ENCODE data around the gene TNS3.

The TNS3 gene

DNA sequence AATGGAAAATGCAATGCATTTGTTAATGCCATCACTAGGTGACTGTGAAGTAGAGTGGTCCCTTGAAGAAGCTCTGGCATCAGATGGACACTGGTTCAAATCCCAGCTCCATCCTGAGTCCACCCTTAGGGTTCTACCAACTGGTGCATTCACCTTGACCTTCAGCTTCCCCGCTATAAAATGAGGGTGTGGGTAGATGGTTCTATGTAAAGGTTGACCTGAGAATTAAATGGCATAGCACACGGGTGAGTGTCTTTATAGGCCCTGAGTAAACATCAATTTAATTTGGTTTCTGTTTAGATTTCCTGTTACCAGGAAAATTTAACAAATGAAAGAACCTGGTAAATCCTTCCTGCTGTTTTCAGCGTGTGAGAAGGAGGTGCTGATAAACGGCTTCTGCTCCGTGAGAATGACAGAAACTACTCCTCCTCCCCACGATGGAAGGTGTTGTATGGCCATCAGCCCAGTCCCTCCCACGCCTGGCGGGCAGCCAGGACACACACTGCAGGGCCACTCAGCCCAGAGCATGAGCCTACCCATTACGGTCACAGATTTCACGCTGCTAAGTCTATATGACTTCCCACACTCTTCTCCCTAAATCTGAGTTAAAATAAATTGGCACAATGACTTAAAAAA lies 210.1 kb downstream of the TNS3 start:
- TF ChIP-seq, protein P1, sequence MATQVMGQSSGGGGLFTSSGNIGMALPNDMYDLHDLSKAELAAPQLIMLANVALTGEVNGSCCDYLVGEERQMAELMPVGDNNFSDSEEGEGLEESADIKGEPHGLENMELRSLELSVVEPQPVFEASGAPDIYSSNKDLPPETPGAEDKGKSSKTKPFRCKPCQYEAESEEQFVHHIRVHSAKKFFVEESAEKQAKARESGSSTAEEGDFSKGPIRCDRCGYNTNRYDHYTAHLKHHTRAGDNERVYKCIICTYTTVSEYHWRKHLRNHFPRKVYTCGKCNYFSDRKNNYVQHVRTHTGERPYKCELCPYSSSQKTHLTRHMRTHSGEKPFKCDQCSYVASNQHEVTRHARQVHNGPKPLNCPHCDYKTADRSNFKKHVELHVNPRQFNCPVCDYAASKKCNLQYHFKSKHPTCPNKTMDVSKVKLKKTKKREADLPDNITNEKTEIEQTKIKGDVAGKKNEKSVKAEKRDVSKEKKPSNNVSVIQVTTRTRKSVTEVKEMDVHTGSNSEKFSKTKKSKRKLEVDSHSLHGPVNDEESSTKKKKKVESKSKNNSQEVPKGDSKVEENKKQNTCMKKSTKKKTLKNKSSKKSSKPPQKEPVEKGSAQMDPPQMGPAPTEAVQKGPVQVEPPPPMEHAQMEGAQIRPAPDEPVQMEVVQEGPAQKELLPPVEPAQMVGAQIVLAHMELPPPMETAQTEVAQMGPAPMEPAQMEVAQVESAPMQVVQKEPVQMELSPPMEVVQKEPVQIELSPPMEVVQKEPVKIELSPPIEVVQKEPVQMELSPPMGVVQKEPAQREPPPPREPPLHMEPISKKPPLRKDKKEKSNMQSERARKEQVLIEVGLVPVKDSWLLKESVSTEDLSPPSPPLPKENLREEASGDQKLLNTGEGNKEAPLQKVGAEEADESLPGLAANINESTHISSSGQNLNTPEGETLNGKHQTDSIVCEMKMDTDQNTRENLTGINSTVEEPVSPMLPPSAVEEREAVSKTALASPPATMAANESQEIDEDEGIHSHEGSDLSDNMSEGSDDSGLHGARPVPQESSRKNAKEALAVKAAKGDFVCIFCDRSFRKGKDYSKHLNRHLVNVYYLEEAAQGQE (IDR thresholded peaks at IDR 0.05; ENCODE audit: insufficient replicate concordance, low read depth), result no peak
- TF ChIP-seq GABPA (IDR thresholded peaks at IDR 0.05; ENCODE audit: low read depth), result no peak
- no peak for TF ChIP-seq POLR2AphosphoS5 (IDR thresholded peaks at IDR 0.05; ENCODE audit: low read depth)
- TF ChIP-seq, protein P2, sequence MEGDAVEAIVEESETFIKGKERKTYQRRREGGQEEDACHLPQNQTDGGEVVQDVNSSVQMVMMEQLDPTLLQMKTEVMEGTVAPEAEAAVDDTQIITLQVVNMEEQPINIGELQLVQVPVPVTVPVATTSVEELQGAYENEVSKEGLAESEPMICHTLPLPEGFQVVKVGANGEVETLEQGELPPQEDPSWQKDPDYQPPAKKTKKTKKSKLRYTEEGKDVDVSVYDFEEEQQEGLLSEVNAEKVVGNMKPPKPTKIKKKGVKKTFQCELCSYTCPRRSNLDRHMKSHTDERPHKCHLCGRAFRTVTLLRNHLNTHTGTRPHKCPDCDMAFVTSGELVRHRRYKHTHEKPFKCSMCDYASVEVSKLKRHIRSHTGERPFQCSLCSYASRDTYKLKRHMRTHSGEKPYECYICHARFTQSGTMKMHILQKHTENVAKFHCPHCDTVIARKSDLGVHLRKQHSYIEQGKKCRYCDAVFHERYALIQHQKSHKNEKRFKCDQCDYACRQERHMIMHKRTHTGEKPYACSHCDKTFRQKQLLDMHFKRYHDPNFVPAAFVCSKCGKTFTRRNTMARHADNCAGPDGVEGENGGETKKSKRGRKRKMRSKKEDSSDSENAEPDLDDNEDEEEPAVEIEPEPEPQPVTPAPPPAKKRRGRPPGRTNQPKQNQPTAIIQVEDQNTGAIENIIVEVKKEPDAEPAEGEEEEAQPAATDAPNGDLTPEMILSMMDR (IDR thresholded peaks at IDR 0.05; ENCODE audit: insufficient read depth, low read length), result no peak
- TF ChIP-seq SPI1 (IDR thresholded peaks at IDR 0.05; ENCODE audit: borderline replicate concordance, low read depth), result no peak
- Histone ChIP-seq H3K4me3 (replicated peaks; ENCODE audit: insufficient read depth, low read length) (no peak overlapping the region), H3K27ac (replicated peaks) (no peak overlapping the region), H3K27me3 (ENCODE audit: insufficient read depth, poor library complexity, severe bottlenecking) (no peaks in the 10 kb centered on the region)
- no peak for DNase-seq (ENCODE audit: low read depth in 1 of 2, low spot score in 1 of 2)

DNA sequence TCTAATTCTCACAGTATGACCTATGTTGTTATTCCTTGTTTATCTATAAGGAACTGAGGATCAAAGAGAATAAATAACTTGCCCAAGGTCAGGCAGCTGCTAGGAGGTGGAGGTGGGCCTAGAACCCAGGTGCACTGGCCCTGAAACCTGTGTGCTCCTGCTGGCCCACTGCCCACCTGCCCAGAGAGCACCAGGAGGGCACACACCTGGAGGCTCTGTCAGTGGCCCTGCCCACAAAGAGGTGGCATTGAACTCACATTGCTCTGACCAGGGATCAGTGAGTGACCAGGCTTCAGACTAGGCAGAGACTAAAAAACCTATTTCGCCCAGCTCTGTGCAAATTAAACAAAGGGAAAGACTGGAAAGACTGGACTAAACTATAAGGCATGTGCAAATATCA lies 210.6 kb downstream of the TNS3 start:
- Histone ChIP-seq H3K4me3 (replicated peaks; ENCODE audit: insufficient read depth, low read length) (no peak overlapping the region), H3K27me3 (ENCODE audit: insufficient read depth, poor library complexity, severe bottlenecking) (no peaks in the 10 kb centered on the region), H3K27ac (replicated peaks) (no peak overlapping the region)
- TF ChIP-seq POLR2AphosphoS5 (IDR thresholded peaks at IDR 0.05; ENCODE audit: low read depth) (no peak), SPI1 (IDR thresholded peaks at IDR 0.05; ENCODE audit: borderline replicate concordance, low read depth) (no peak), GABPA (IDR thresholded peaks at IDR 0.05; ENCODE audit: low read depth) (no peak)
- TF ChIP-seq, protein P2 (IDR thresholded peaks at IDR 0.05; ENCODE audit: insufficient read depth, low read length), result no peak
- TF ChIP-seq, protein P1 (IDR thresholded peaks at IDR 0.05; ENCODE audit: insufficient replicate concordance, low read depth), result no peak
- DNase-seq (ENCODE audit: low read depth in 1 of 2, low spot score in 1 of 2), result no peak

DNA sequence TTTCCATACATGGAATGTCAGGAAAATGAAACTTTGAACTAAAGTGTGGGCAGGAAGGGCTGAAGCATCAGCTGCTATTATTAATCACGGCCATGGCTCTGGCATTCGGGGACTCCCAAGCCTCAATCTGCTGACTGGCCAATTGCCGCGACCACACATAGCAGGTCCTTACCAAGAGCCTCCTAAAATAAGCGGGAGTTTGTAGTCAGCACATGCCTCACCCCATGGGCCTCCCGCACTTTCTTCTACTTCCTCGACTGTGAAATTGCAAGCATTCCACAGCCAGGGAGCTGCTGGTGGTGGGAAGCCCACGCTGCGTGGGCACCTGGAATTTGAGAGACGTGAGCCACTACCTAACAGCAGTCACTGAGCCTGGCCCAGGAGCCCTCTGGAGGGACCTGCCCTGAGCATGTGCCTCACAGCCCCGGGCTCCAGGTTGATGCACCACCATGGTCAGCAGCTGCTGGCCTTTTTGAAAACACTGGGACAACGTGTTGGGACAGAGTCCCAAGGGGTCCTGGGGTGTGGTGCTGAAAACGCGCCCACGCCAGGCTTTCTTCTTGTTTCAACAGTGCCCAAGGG lies 211.4 kb downstream of the TNS3 start:
- Histone ChIP-seq H3K27ac (replicated peaks) (no peak overlapping the region), H3K4me3 (replicated peaks; ENCODE audit: insufficient read depth, low read length) (no peak overlapping the region), H3K27me3 (ENCODE audit: insufficient read depth, poor library complexity, severe bottlenecking) (no peaks in the 10 kb centered on the region)
- TF ChIP-seq POLR2AphosphoS5 (IDR thresholded peaks at IDR 0.05; ENCODE audit: low read depth), result no peak
- TF ChIP-seq, protein P2 (IDR thresholded peaks at IDR 0.05; ENCODE audit: insufficient read depth, low read length), result no peak
- TF ChIP-seq, protein P1 (IDR thresholded peaks at IDR 0.05; ENCODE audit: insufficient replicate concordance, low read depth), result no peak
- no peak for TF ChIP-seq GABPA (IDR thresholded peaks at IDR 0.05; ENCODE audit: low read depth)
- TF ChIP-seq SPI1 (IDR thresholded peaks at IDR 0.05; ENCODE audit: borderline replicate concordance, low read depth), result no peak
- no peak for DNase-seq (ENCODE audit: low read depth in 1 of 2, low spot score in 1 of 2)

Data from HL-60 (cell line).